ENCODE results near the gene CGREF1.

- TF ChIP-seq CTCF (IDR thresholded peaks at IDR 0.05; ENCODE audit: extremely low read depth in 1 of 2, insufficient read depth in 1 of 2, low read depth in 1 of 2, low read length in 2 of 2) (no peak), EZH2 (IDR thresholded peaks at IDR 0.05; ENCODE audit: borderline replicate concordance, low read depth, low read length, severe bottlenecking) (no peak), POLR2A (IDR thresholded peaks at IDR 0.05; ENCODE audit: low read depth, low read length) (no peak)
These were observed 3.0 kb upstream of the CGREF1 start for GRCh38 chr2:27121906-27122305.

Data from endothelial cell of umbilical vein (primary cell).